ENCODE results near the gene AHSP.

Gene AHSP

DNA sequence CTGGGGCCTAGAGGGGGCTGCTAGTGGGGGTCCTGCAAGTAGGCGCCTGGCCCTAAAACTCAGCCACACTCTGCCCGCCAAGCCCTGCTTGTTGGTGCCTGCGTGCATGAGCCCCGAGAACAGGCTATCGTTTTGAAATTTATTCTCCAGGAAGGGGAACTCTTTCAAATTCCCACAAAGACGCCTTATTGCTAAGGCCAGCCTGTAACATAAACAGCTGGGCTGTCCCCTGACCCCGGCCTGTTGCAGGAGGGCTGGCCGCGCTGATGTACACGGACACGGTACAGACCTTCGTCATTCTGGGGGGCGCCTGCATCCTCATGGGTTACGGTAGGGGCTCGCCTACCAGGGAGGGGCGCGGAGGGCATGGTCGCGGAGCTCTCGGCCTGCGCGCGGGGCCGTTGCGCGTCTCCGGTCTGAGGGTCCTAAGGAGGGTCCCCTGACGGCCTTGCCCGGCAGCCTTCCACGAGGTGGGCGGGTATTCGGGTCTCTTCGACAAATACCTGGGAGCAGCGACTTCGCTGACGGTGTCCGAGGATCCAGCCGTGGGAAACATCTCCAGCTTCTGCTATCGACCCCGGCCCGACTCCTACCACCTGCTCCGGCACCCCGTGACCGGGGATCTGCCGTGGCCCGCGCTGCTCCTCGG, 40.5 kb upstream of the AHSP start (continued):
- TF ChIP-seq ZXDB (tag by site-specific recombination; IDR thresholded peaks at IDR 0.05): no peak

DNA sequence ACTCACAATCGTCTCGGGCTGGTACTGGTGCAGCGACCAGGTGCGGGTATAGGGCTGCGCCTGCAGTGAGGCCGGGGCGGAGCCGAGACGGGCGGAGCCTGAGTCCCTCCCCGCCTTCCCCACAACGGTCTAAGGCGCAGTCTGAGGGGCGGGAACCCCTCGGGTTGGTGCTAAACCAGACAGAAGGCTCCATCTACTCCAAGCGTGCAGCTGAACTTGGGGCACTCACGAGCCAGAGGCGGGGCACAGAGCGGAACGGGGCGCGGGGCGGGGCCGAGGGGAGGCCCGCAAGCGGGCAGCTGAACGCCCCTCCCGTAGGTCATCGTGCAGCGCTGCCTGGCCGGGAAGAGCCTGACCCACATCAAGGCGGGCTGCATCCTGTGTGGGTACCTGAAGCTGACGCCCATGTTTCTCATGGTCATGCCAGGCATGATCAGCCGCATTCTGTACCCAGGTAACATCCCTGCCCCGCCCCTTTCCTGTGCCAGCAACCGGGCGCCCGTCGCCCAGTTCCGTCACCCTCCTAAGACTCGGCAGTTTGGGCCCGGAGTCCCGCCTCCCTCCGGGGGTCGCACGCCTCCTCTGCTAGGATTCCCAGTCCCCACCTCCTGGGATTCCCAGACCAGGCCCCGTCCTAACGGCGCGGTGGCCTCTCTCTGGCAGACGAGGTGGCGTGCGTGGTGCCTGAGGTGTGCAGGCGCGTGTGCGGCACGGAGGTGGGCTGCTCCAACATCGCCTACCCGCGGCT, 39.8 kb upstream of the AHSP start:
- Histone ChIP-seq H3K27ac (ENCODE audit: extremely low read depth, low read depth, low read length) (no peak overlapping the region), H3K9me3 (ENCODE audit: control insufficient read depth, insufficient read depth, low read depth, low read length) (no peaks in the 10 kb centered on the region), H3K4me3 (ENCODE audit: low read depth, low read length) (peak overlapping the region; percentile 41), H3K36me3 (ENCODE audit: control insufficient read depth in 2 of 2, insufficient read depth in 1 of 2, low read length in 2 of 2) (peaks cover 0 to 29% of the 10 kb centered on the region in 2 experiments; a peak in 1 of 3 replicates), H3K4me1 (ENCODE audit: control insufficient read depth, insufficient read depth, low read length) (no peaks in the 10 kb centered on the region; the same call in 1 of the 2 replicates)
- ChIA-PET CTCF (interaction anchor here (1.9 kb wide), 1 partner anchor 27 kb away, joined by 4 read pairs; no protein-coding TSS in a partner anchor), POLR2A (interaction anchor here (1.6 kb wide), 1 partner anchor 9 kb away, joined by 4 read pairs; no protein-coding TSS in a partner anchor)
- no peak for TF ChIP-seq KLF10 (tag by site-specific recombination; IDR thresholded peaks at IDR 0.05)
- TF ChIP-seq KLF1 (tag by site-specific recombination; IDR thresholded peaks at IDR 0.05): peak; percentile 40
- no peak for TF ChIP-seq HOXD13 (CRISPR knock-in tag; IDR thresholded peaks at IDR 0.05; ENCODE audit: borderline replicate concordance)
- TF ChIP-seq, protein P1, sequence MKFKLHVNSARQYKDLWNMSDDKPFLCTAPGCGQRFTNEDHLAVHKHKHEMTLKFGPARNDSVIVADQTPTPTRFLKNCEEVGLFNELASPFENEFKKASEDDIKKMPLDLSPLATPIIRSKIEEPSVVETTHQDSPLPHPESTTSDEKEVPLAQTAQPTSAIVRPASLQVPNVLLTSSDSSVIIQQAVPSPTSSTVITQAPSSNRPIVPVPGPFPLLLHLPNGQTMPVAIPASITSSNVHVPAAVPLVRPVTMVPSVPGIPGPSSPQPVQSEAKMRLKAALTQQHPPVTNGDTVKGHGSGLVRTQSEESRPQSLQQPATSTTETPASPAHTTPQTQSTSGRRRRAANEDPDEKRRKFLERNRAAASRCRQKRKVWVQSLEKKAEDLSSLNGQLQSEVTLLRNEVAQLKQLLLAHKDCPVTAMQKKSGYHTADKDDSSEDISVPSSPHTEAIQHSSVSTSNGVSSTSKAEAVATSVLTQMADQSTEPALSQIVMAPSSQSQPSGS (tag by site-specific recombination; IDR thresholded peaks at IDR 0.05; ENCODE audit: low read depth): no peak
- TF ChIP-seq KLF8 (tag by site-specific recombination; IDR thresholded peaks at IDR 0.05): peak; percentile 34; the same call in 1 of the 2 replicates
- TF ChIP-seq ZFP69B (tag by site-specific recombination; IDR thresholded peaks at IDR 0.05): no peak
- TF ChIP-seq, protein P2, sequence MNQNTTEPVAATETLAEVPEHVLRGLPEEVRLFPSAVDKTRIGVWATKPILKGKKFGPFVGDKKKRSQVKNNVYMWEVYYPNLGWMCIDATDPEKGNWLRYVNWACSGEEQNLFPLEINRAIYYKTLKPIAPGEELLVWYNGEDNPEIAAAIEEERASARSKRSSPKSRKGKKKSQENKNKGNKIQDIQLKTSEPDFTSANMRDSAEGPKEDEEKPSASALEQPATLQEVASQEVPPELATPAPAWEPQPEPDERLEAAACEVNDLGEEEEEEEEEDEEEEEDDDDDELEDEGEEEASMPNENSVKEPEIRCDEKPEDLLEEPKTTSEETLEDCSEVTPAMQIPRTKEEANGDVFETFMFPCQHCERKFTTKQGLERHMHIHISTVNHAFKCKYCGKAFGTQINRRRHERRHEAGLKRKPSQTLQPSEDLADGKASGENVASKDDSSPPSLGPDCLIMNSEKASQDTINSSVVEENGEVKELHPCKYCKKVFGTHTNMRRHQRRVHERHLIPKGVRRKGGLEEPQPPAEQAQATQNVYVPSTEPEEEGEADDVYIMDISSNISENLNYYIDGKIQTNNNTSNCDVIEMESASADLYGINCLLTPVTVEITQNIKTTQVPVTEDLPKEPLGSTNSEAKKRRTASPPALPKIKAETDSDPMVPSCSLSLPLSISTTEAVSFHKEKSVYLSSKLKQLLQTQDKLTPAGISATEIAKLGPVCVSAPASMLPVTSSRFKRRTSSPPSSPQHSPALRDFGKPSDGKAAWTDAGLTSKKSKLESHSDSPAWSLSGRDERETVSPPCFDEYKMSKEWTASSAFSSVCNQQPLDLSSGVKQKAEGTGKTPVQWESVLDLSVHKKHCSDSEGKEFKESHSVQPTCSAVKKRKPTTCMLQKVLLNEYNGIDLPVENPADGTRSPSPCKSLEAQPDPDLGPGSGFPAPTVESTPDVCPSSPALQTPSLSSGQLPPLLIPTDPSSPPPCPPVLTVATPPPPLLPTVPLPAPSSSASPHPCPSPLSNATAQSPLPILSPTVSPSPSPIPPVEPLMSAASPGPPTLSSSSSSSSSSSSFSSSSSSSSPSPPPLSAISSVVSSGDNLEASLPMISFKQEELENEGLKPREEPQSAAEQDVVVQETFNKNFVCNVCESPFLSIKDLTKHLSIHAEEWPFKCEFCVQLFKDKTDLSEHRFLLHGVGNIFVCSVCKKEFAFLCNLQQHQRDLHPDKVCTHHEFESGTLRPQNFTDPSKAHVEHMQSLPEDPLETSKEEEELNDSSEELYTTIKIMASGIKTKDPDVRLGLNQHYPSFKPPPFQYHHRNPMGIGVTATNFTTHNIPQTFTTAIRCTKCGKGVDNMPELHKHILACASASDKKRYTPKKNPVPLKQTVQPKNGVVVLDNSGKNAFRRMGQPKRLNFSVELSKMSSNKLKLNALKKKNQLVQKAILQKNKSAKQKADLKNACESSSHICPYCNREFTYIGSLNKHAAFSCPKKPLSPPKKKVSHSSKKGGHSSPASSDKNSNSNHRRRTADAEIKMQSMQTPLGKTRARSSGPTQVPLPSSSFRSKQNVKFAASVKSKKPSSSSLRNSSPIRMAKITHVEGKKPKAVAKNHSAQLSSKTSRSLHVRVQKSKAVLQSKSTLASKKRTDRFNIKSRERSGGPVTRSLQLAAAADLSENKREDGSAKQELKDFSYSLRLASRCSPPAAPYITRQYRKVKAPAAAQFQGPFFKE (tag by site-specific recombination; IDR thresholded peaks at IDR 0.05; ENCODE audit: borderline replicate concordance): no peak
- no peak for TF ChIP-seq ZNF354C (tag by site-specific recombination; IDR thresholded peaks at IDR 0.05; ENCODE audit: borderline replicate concordance, low read depth)
- TF ChIP-seq, protein P3, sequence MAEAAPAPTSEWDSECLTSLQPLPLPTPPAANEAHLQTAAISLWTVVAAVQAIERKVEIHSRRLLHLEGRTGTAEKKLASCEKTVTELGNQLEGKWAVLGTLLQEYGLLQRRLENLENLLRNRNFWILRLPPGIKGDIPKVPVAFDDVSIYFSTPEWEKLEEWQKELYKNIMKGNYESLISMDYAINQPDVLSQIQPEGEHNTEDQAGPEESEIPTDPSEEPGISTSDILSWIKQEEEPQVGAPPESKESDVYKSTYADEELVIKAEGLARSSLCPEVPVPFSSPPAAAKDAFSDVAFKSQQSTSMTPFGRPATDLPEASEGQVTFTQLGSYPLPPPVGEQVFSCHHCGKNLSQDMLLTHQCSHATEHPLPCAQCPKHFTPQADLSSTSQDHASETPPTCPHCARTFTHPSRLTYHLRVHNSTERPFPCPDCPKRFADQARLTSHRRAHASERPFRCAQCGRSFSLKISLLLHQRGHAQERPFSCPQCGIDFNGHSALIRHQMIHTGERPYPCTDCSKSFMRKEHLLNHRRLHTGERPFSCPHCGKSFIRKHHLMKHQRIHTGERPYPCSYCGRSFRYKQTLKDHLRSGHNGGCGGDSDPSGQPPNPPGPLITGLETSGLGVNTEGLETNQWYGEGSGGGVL (tag by site-specific recombination; IDR thresholded peaks at IDR 0.05): no peak
- no peak for TF ChIP-seq ZNF211 (tag by site-specific recombination; IDR thresholded peaks at IDR 0.05; ENCODE audit: low read depth)
